Kidney tubule cell (primary cell): Measurements from ENCODE around the gene STX5.
"Not testable (repeated sequence)": the region's sequence is repeated elsewhere in the genome, so short reads cannot be mapped to it uniquely, and the experiment has no call there.

ENCODE experiments used
- DNase-seq: peaks from one replicate; pipeline ENCODE4 v3.0.0-alpha.2; 2018; ENCODE audit warnings: low spot score

Gene STX5

DNA sequence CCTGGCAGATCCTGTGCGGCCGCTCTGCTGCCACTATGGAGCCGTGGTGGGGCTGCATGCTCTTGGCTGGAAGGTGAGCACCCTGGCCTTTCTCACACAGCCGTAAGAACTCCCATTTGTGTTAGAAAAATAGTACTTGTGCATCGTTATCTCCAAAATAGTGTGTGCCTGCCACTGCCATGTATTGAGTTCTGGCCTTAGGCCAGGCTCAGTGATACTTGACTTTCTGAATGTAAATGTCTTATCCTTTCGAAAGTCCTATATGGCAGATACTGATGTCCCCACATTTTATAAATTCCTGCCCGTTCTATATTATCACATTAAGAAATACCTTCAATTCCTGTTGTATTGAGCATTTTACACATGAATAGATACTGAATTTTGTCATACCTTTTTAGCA lies 49.1 kb downstream of the STX5 start:
- no peak for DNase-seq

DNA sequence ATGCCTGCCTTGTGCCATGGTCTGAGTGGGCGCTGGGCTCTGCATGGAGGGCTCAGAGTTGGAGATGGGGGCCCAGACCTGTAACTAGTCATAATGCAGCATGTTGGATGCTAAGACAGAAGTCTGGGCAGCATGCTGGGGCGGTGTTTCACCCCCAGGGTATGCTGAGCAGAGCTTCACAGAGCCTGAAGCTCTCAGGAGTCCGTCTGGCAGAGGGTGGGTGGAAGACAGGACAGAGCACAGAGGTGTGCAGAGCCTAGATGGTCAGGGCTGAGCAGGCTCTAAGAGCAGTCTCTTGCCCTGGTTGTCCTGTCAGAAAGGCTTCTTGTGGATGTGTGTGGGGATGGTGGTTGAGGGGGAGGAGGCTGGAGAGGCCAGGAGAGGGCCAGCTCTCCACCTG lies 53.4 kb downstream of the STX5 start:
- no peak for DNase-seq

GRCh38 chr11:62777389-62777788 lies 54.5 kb downstream of the STX5 start:
- no peak for DNase-seq

- no peak for DNase-seq
Measured at GRCh38 chr11:62775646-62776045, 56.2 kb downstream of the STX5 start.

GRCh38 chr11:62774407-62774806 lies 57.4 kb downstream of the STX5 start:
- no peak for DNase-seq

- peak; percentile 97 for DNase-seq
Measured at GRCh38 chr11:62771144-62772021, 60.5 kb downstream of the STX5 start, which contains the start of gene TAF6L. TSS of gene TAF6L (plus strand) at chr11:62771396. CDS start at chr11:62775784, 4,388 bp downstream.

GRCh38 chr11:62770778-62771143 lies 61.1 kb downstream of the STX5 start:
- DNase-seq = no peak

GRCh38 chr11:62760867-62761227 lies 71.0 kb downstream of the STX5 start:
- DNase-seq = not testable (repeated sequence)

DNA sequence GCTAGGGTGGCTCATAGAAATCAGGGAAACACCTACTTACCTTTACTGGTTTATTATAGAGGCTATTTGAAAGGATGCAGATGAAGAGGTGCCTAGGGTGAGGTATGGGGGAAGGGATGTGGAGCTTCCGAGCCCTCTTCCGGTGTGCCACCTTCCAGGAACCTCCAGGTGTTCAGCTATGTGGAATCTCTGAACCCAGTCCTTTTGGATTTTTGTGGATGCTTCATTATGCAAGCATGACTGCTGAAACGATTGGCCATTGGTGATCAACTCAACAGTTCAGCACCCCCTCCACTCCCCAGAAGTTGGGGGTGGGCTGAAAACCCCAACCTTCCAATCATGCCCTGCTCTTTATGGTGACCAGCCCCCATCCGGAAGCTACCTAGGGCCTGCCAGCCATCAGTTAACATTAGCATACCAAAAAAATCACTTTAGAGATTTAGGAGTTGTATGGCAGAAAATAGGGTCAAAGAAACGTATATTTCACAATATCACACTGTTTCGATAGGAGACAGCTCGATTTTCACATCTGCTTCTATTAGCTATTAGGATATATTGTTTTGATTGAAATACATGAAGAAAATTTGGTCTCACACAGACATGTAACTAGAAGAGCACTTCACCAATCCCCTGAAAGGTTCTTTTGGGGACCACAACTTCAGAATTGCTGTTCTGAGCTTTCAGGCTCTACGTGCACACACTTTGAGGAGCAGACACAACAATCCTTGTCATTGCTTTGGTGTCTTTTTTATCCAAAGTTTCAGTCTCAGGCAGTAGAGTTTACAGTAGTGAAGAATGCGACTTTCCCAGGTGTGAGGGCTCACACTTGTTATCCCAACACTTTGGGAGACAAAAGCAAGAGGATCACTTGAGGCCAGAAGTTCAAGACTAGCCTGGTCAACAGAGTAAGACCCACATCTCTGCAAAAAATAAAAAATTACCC lies 73.7 kb downstream of the STX5 start:
- no peak for DNase-seq
